DOHH2 (cell line): ENCODE results near the gene FAIM2.

Experiments used
- CTCF ChIP-seq: fragments of 200-600 bp; sonication (generic); IDR thresholded peaks from one replicate; pipeline ENCODE4 v1.5.1; 2014; ENCODE audit warnings: antibody characterized with exemption, mild to moderate bottlenecking, low read depth, low read length; ENCODE audit not compliant: poor library complexity, severe bottlenecking
- EZH2phosphoT487 ChIP-seq: fragments of 200-600 bp; sonication (generic); IDR thresholded peaks from 2 replicates; pipeline ENCODE4 v1.6.1; 2017; ENCODE audit warnings: borderline replicate concordance, mild to moderate bottlenecking, antibody characterized with exemption, low read length, moderate library complexity, mixed read lengths

DNA sequence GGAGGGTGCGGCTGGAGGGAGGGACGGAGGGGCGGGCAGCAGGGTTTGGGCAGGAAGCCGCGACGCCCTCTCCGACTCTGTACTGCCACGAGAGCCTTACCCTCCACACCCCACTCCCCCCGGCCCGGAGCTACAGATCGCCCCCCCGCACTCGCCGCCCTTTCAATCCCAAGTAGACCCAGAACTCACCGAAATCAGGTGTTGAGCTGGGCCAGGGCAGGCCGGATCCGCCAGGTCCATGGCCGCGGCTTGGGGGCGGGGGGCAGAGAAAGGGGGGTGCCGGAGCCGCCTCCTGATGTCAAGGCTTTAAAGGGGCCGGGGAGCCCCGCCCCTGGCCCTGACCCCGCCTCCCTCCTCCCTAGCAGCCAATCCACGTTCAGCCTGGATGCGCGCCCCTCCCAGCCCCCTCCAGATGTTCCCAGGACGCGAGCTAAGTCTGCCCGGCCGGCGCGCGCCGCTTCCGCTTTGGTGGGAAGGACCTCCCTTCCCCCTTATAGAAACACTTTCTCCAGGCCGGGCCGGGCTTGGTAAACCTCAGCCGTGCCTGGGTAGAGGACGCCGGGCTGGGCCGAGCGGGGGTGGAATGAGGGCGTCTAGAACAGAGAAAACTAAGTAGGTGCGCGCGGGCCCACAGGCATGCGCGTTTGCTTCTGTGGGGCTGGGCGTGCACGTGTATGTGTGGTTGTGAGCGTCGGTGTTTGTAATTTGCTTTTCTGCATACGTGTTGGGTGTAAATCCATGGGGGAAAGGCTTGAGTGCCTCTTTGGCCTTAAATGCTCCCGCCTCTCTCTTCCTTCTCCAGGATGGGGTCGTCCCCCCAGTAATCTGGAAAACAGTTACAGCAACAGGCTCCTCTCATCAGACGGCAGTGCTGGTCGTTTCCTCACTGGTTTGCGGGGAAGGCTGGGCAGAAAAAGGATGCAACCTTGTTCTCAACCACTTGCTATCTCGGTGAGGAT, 75.3 kb downstream of the FAIM2 start, which contains the start of gene NCKAP5L:
- TF ChIP-seq CTCF: no peak
- no peak for TF ChIP-seq EZH2phosphoT487
